B cell (primary cell): ENCODE measurements around the gene LIMS2. TPM values are rescaled to one million over a fixed set of nuclear protein-coding genes. Genes with fewer than 3 reads are reported as not detected.

Experiments used
- ATAC-seq: fragments of 200-7000 bp; cut with Tn5 transposase; one replicate; pipeline ENCODE4 v1.10.0; 2021; ENCODE audit warnings: low read depth, mild to moderate bottlenecking, moderate number of reproducible peaks, moderate library complexity
- CTCF ChIA-PET: fragments of 350-600 bp; sonication (Branson Sonifier 250); formaldehyde crosslinking; loops from one replicate; lab custom pipeline; 2021; ENCODE audit warnings: antibody characterized with exemption, inconsistent platforms; lab: Charles Lee
- POLR2A ChIA-PET: fragments of 350-600 bp; sonication (Branson Sonifier 250); formaldehyde crosslinking; loops from one replicate; lab custom pipeline; 2021; ENCODE audit warnings: antibody characterized with exemption; lab: Charles Lee
- DNase-seq: peaks from one replicate; pipeline ENCODE4 v3.0.0; 2013
- H2AFZ ChIP-seq: 2 replicates; pipeline ENCODE4 v1.6.1; 2012; ENCODE audit warnings: mild to moderate bottlenecking, low read depth, low read length; ENCODE audit not compliant: insufficient read depth, poor library complexity, severe bottlenecking
- H3K27ac ChIP-seq, 2 donors: 1 replicate in 1 of 2; 2 replicates in 1 of 2; pipeline ENCODE4 v1.5.1; 2012 to 2013; ENCODE audit warnings: low read length in 2 of 2, mild to moderate bottlenecking in 2 of 2, moderate library complexity in 1 of 2
- H3K27me3 ChIP-seq, 4 experiments: fragments of 200-600 bp in 1 of 4; sonication (generic) in 1 of 4; replicated peaks in 1 of 4; 1 replicate in 2 of 4; 2 replicates in 2 of 4; pipeline versions ENCODE4 v1.6.1 to v1.7.0; 2013 to 2016; ENCODE audit warnings: low read length in 3 of 4, mild to moderate bottlenecking in 2 of 4, mixed read lengths in 1 of 4, moderate library complexity in 1 of 4; ENCODE audit not compliant: insufficient read depth in 4 of 4, control insufficient read depth in 3 of 4; ENCODE audit errors: control extremely low read depth in 1 of 4
- H3K36me3 ChIP-seq, 2 experiments: replicated peaks in 1 of 2; 1 replicate in 1 of 2; 2 replicates in 1 of 2; pipeline versions ENCODE4 v1.6.1 to v1.7.1; 2013; ENCODE audit warnings: low read length in 1 of 2; ENCODE audit not compliant: insufficient read depth in 2 of 2, control insufficient read depth in 1 of 2; ENCODE audit errors: control extremely low read depth in 1 of 2, extremely low read depth in 1 of 2
- H3K4me1 ChIP-seq, 2 donors: fragments of 200-600 bp in 1 of 2; sonication (generic) in 1 of 2; 1 replicate in 1 of 2; 2 replicates in 1 of 2; pipeline versions ENCODE4 v1.5.1 to v1.6.1; 2013 to 2017; ENCODE audit warnings: low read length in 2 of 2; ENCODE audit not compliant: control insufficient read depth in 2 of 2, insufficient read depth in 2 of 2
- H3K4me2 ChIP-seq: replicated peaks from 2 replicates; pipeline ENCODE3; 2012; ENCODE audit warnings: mild to moderate bottlenecking, low read depth, low read length; ENCODE audit not compliant: poor library complexity, severe bottlenecking
- H3K4me3 ChIP-seq, 5 experiments: fragments of 200-600 bp in 1 of 5; sonication (generic) in 1 of 5; 1 replicate in 3 of 5; 2 replicates in 2 of 5; pipeline versions ENCODE4 v1.5.1 to v1.7.0; 2011 to 2016; ENCODE audit warnings: low read length in 4 of 5, mild to moderate bottlenecking in 4 of 5, low read depth in 2 of 5, control low read depth in 1 of 5, moderate library complexity in 1 of 5; ENCODE audit not compliant: insufficient read depth in 1 of 5; ENCODE audit errors: control extremely low read depth in 1 of 5, extremely low read depth in 1 of 5
- H3K79me2 ChIP-seq: fragments of 200-600 bp; sonication (generic); one replicate; pipeline ENCODE4 v1.6.0; 2016; ENCODE audit warnings: low read length; ENCODE audit not compliant: control insufficient read depth, insufficient read depth
- H3K9ac ChIP-seq: fragments of 200-600 bp; sonication (generic); 2 replicates; pipeline ENCODE4 v1.6.1; 2017; ENCODE audit warnings: mild to moderate bottlenecking, low read length, moderate library complexity
- H3K9me3 ChIP-seq, 3 donors: one replicate each; pipeline versions ENCODE4 v1.6.1 to v1.7.1; 2013; ENCODE audit warnings: low read length in 2 of 3; ENCODE audit not compliant: control insufficient read depth in 2 of 3, insufficient read depth in 1 of 3; ENCODE audit errors: control extremely low read depth in 1 of 3
- H4K20me1 ChIP-seq: 2 replicates; pipeline ENCODE4 v1.6.0; 2012; ENCODE audit warnings: mild to moderate bottlenecking, low read length; ENCODE audit not compliant: insufficient read depth, control insufficient read depth, poor library complexity, severe bottlenecking
- H3K27ac Mint-ChIP-seq: one replicate; pipeline ENCODE4 v1.8.0; 2021; ENCODE audit warnings: mixed read lengths
- H3K27me3 Mint-ChIP-seq: one replicate; pipeline ENCODE4 v1.8.0; 2021; ENCODE audit warnings: mixed read lengths
- H3K4me1 Mint-ChIP-seq: one replicate; pipeline ENCODE4 v1.8.0; 2021; ENCODE audit warnings: mixed read lengths
- H3K4me3 Mint-ChIP-seq: one replicate; pipeline ENCODE4 v1.8.0; 2021; ENCODE audit warnings: mixed read lengths
- H3K9me3 Mint-ChIP-seq: one replicate; pipeline ENCODE4 v1.8.0; 2022; ENCODE audit warnings: mixed read lengths; ENCODE audit not compliant: insufficient read depth
- EZH2 ChIP-seq: IDR thresholded peaks from 2 replicates; pipeline ENCODE4 v1.6.1; 2012; ENCODE audit warnings: borderline replicate concordance, low read depth, mild to moderate bottlenecking, moderate library complexity, low read length; ENCODE audit not compliant: insufficient read depth, poor library complexity, severe bottlenecking
- WGBS: methylation state at CpG from one replicate; pipeline ENCODE4 v1.1.5; 2013; ENCODE audit warnings: missing lambda C conversion rate; ENCODE audit not compliant: insufficient coverage; 5-methylcytosine and 5-hydroxymethylcytosine counted together
- intact Hi-C: fragments of 100-400 bp; cut with micrococcal nuclease; formaldehyde crosslinking; loops from one replicate; pipeline ENCODE4 v1.10.0; 2022
- polyA plus RNA-seq: library from polyadenylated mRNA; depleted of rRNA; stranded (reverse); fragments of >200 nt; gene quantifications from 2 replicates; pipeline ENCODE4 v1.2.3, GENCODE V29; 2012
- total RNA-seq, 2 donors: library from RNA; stranded (reverse); fragments of 120-200 nt in 1 of 2; gene quantifications; 1 replicate in 1 of 2; 2 replicates in 1 of 2; pipeline versions ENCODE4 v1.2.3 to v1.2.4, GENCODE V29; 2013 to 2022
- TF ChIP-seq, protein P1 (sequence below): fragments of 200-600 bp; IDR thresholded peaks from one replicate; pipeline ENCODE4 v1.8.0; 2022; ENCODE audit warnings: antibody characterized with exemption, mild to moderate bottlenecking

Gene LIMS2
- total and polyA plus RNA-seq, 2 donors (not counting 1 experiment from before 2014, with no cell fraction given): 6.7 to 32.2 TPM

DNA sequence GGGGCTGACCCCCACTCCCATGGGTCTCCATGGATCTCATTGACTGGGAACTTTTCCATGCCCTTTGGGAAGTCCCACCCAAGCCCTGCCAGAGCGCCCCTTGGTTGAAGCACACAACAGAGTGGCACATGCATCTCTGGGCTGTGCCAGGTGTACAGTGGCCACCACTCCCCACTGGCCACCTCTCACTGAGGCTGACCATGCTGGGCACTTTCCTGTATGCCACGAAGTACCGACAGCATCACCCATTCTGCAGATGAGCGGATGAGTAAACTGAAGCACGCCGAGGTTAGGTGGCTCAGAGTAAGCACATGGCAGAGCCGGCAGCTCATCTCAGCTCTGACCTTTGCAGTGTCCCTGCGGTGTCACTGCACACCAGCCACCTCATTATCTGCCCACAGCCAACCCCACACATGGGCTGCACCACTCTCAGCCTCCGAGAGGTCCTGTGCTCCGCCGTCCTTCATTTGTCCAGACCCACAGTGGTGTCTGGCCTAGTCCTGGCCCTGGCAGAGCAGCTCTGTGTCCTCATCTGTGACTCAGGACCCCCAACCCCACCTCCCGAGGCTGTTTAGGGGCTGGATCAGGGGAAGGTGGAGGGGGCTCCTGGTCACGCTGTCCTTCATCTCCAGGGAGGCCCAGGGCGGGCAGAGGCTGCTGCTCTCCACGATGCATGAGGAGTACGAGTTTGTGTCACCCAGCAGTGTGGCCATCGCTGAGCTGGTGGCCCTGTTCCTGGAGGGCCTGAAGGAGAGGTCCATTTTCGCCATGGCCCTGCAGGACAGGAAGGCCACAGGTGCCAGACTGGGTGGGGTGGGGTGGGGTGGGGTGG lies 47.4 kb downstream of the LIMS2 start:
- DNase-seq: no peak
- Mint-ChIP-seq H3K9me3 (no peaks in the 10 kb centered on the region), H3K27me3 (no peaks in the 10 kb centered on the region), H3K4me1 (peaks cover 83% of the 10 kb centered on the region), H3K4me3 (no peak overlapping the region), H3K27ac (peak overlapping the region; percentile 46)
- Histone ChIP-seq H4K20me1 (no peaks in the 10 kb centered on the region), H3K4me2 (no peak overlapping the region), H3K27ac (no peak overlapping the region), H3K4me1 (peaks cover 42 to 84% of the 10 kb centered on the region in 2 donors), H3K9me3 (no peaks in the 10 kb centered on the region), H3K9ac (no peak overlapping the region), H3K79me2 (no peaks in the 10 kb centered on the region), H3K27me3 (no peaks in the 10 kb centered on the region), H2AFZ (no peak overlapping the region), H3K4me3 (no peak overlapping the region), H3K36me3 (no peaks in the 10 kb centered on the region)
- POLR2A ChIA-PET: interaction anchor here (1.6 kb wide), 1 partner anchor 8 kb away, joined by 3 read pairs; no protein-coding TSS in a partner anchor
- CTCF ChIA-PET: interaction anchor here (1.2 kb wide), 1 partner anchor 22 kb away, joined by 7 read pairs; no protein-coding TSS in a partner anchor
- TF ChIP-seq, protein P1, sequence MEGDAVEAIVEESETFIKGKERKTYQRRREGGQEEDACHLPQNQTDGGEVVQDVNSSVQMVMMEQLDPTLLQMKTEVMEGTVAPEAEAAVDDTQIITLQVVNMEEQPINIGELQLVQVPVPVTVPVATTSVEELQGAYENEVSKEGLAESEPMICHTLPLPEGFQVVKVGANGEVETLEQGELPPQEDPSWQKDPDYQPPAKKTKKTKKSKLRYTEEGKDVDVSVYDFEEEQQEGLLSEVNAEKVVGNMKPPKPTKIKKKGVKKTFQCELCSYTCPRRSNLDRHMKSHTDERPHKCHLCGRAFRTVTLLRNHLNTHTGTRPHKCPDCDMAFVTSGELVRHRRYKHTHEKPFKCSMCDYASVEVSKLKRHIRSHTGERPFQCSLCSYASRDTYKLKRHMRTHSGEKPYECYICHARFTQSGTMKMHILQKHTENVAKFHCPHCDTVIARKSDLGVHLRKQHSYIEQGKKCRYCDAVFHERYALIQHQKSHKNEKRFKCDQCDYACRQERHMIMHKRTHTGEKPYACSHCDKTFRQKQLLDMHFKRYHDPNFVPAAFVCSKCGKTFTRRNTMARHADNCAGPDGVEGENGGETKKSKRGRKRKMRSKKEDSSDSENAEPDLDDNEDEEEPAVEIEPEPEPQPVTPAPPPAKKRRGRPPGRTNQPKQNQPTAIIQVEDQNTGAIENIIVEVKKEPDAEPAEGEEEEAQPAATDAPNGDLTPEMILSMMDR: no peak
- no peak for TF ChIP-seq EZH2
- ATAC-seq: no peak
- intact Hi-C loops: no loop called here
- WGBS: 96% methylated on average over 17 of the region's 18 CpGs
